Left lung (tissue), 10 donors: ENCODE measurements around the gene PCSK7. TPM values are rescaled to one million over a fixed set of nuclear protein-coding genes. Genes with fewer than 3 reads are reported as not detected.

Experiments
- ATAC-seq: fragments of 200-7000 bp; cut with Tn5 transposase; one replicate; pipeline ENCODE4 v1.9.1; 2020; ENCODE audit warnings: moderate library complexity
- DNase-seq, 4 donors: peaks; one replicate each; pipeline ENCODE4 v3.0.0-alpha.2; 2013 to 2020
- H3K27ac ChIP-seq, 2 donors: fragments of 200-600 bp; sonication (generic) in 1 of 2; one replicate each; pipeline versions ENCODE4 v1.5.0 to v1.8.0; 2020 to 2021
- H3K27me3 ChIP-seq, 2 donors: fragments of 200-600 bp; sonication (generic) in 1 of 2; one replicate each; pipeline versions ENCODE4 v1.5.0 to v1.8.0; 2020 to 2021
- H3K36me3 ChIP-seq, 2 donors: fragments of 200-600 bp; sonication (generic) in 1 of 2; one replicate each; pipeline versions ENCODE4 v1.5.0 to v1.8.0; 2020 to 2021
- H3K4me1 ChIP-seq, 2 donors: fragments of 200-600 bp; one replicate each; pipeline ENCODE4 v1.8.0; 2021
- H3K4me3 ChIP-seq, 2 donors: fragments of 200-600 bp; sonication (generic) in 1 of 2; one replicate each; pipeline versions ENCODE4 v1.5.0 to v1.8.0; 2020 to 2021; ENCODE audit warnings: mild to moderate bottlenecking in 1 of 2
- H3K9me3 ChIP-seq, 2 donors: fragments of 200-600 bp; sonication (generic) in 1 of 2; one replicate each; pipeline versions ENCODE4 v1.5.0 to v1.8.0; 2020 to 2021
- intact Hi-C, 2 donors: fragments of 100-400 bp; cut with DNase I; formaldehyde crosslinking; loops; one replicate each; pipeline versions ENCODE4 v1.11.2 to v1.14.2; 2022
- polyA plus RNA-seq, 6 donors: library from polyadenylated mRNA; unstranded; fragments of 120-200 nt; gene quantifications; one replicate each; pipeline ENCODE4 v1.2.1, GENCODE V29; 2013; ENCODE audit not compliant: insufficient read length in 6 of 6
- total RNA-seq, 2 donors: library from RNA; stranded (reverse); fragmentation: NEBNext Ultra II Directional; extraction: Animal tissue kit (Norgen Biotek cat#: 25700); gene quantifications; one replicate each; pipeline ENCODE4 v1.2.1, GENCODE V29; 2021
- TF ChIP-seq, protein P1 (sequence below), 2 donors: fragments of 200-600 bp; sonication (generic) in 1 of 2; IDR thresholded peaks; one replicate each; pipeline versions ENCODE4 v1.5.0 to v1.8.0; 2021; ENCODE audit warnings: antibody characterized with exemption in 2 of 2
- donor health status: DM: no; HTN: yes; CAD: no.
- donor health status: DM: no; HTN: no; CAD: no.

The PCSK7 gene
- total and polyA plus RNA-seq, 8 donors, result 24.5 to 77.8 (median 30.2) TPM

DNA sequence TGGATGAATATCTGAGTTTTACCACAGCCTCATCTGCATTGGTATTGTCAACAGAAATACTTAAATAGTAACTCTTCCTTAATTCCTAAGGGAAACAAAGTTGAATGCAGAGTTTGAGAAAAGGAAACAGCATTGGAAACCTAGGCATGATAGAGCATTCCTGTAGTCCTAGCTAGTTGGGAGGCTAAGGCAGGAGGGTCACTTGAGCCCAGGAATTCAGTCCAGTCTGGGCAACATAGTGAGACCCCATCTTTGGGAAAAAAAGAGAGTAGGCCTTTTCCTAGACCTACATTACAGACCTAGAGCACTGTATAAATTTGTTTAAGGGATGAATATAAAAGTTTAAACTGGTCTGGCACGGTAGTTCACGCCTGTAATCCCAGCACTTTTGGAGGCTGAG lies 74.4 kb downstream of the PCSK7 start:
- H3K9me3 ChIP-seq, result no peaks in the 10 kb centered on the region
- ATAC-seq, result no peak
- intact Hi-C loops, result no loop called here
- no peak overlapping the region for H3K27ac ChIP-seq
- peaks cover 0 to 80% of the 10 kb centered on the region in 2 donors for H3K36me3 ChIP-seq
- TF ChIP-seq, protein P1, sequence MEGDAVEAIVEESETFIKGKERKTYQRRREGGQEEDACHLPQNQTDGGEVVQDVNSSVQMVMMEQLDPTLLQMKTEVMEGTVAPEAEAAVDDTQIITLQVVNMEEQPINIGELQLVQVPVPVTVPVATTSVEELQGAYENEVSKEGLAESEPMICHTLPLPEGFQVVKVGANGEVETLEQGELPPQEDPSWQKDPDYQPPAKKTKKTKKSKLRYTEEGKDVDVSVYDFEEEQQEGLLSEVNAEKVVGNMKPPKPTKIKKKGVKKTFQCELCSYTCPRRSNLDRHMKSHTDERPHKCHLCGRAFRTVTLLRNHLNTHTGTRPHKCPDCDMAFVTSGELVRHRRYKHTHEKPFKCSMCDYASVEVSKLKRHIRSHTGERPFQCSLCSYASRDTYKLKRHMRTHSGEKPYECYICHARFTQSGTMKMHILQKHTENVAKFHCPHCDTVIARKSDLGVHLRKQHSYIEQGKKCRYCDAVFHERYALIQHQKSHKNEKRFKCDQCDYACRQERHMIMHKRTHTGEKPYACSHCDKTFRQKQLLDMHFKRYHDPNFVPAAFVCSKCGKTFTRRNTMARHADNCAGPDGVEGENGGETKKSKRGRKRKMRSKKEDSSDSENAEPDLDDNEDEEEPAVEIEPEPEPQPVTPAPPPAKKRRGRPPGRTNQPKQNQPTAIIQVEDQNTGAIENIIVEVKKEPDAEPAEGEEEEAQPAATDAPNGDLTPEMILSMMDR (IDR thresholded peaks at IDR 0.05), result no peak
- H3K4me3 ChIP-seq, result no peak overlapping the region
- H3K4me1 ChIP-seq, result peaks cover 0 to 21% of the 10 kb centered on the region in 2 donors
- H3K27me3 ChIP-seq, result no peaks in the 10 kb centered on the region
- DNase-seq, result no peak

DNA sequence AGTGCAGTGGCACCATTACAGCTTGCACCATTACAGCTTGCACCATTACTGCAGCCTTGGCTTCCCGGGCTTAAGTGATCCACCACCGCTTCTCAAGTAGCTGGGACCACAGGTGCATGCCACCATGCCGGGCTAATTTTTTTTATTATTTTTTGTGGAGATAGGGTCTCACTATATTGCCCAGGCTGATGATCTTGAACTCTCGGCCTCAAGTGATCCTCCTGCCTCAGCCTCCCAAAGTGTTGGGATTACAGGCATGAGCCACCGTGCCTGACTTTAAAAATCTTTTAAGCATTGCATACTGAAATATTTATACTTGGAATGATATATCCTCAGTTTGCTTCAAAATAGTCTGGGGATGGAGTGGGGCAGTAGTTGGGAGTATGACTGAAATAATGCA lies 77.4 kb downstream of the PCSK7 start:
- TF ChIP-seq, protein P1 (IDR thresholded peaks at IDR 0.05), result no peak
- no peak overlapping the region for H3K27ac ChIP-seq
- intact Hi-C loops, result no loop called here
- ATAC-seq (no peak), DNase-seq (no peak)
- peaks cover 0 to 73% of the 10 kb centered on the region in 2 donors for H3K36me3 ChIP-seq
- H3K4me3 ChIP-seq, result no peak overlapping the region
- H3K9me3 ChIP-seq, result no peaks in the 10 kb centered on the region
- H3K27me3 ChIP-seq, result no peaks in the 10 kb centered on the region
- peaks cover 0 to 27% of the 10 kb centered on the region in 2 donors for H3K4me1 ChIP-seq

Other genes starting within 250 kb of the PCSK7 start
- gene SIK3, start 133.6 kb downstream of the PCSK7 start, total RNA-seq, result 10 to 100 TPM; 28.0 to 49.6 TPM
- gene SIK3, start 133.6 kb downstream of the PCSK7 start, polyA plus RNA-seq, result 10 to 100 TPM; 31.4 to 40.2 (median 35.9) TPM
- 10 to 100 TPM; 78.1 to 82.3 TPM for gene PAFAH1B2, start 87.8 kb downstream of the PCSK7 start, total RNA-seq
- gene PAFAH1B2, start 87.8 kb downstream of the PCSK7 start, polyA plus RNA-seq, result 10 to 100 TPM; 58.9 to 72.7 (median 66.6) TPM
- gene SIDT2, start 53.3 kb downstream of the PCSK7 start, total RNA-seq, result 100 to 1,000 TPM in 1 of 2 donors, 10 to 100 TPM in 1; 66.1 to 112 TPM
- gene SIDT2, start 53.3 kb downstream of the PCSK7 start, polyA plus RNA-seq, result 10 to 100 TPM; 29.2 to 34.5 (median 32.8) TPM
- gene TAGLN, start 32.7 kb downstream of the PCSK7 start, total RNA-seq, result 100 to 1,000 TPM; 505 to 763 TPM
- 100 to 1,000 TPM; 104 to 262 (median 149) TPM for gene TAGLN, start 32.7 kb downstream of the PCSK7 start, polyA plus RNA-seq
- 10 to 100 TPM; 21.5 to 22.3 TPM for gene RNF214, start 598 bp upstream of the PCSK7 start, total RNA-seq
- 10 to 100 TPM; 29.4 to 37.1 (median 31.5) TPM for gene RNF214, start 598 bp upstream of the PCSK7 start, polyA plus RNA-seq
- 1 to 10 TPM; 6.4 to 9.0 TPM for gene BACE1-AS, start 59.3 kb upstream of the PCSK7 start, total RNA-seq
- 10 to 100 TPM; 21.2 to 24.3 (median 22.5) TPM for gene BACE1-AS, start 59.3 kb upstream of the PCSK7 start, polyA plus RNA-seq
- 10 to 100 TPM; 24.1 to 39.5 TPM for gene BACE1, start 84.2 kb upstream of the PCSK7 start, total RNA-seq
- 10 to 100 TPM; 40.7 to 50.2 (median 48.1) TPM for gene BACE1, start 84.2 kb upstream of the PCSK7 start, polyA plus RNA-seq
- 10 to 100 TPM; 27.4 to 31.0 TPM for gene CEP164, start 95.8 kb upstream of the PCSK7 start, total RNA-seq
- gene CEP164, start 95.8 kb upstream of the PCSK7 start, polyA plus RNA-seq, result 10 to 100 TPM; 31.6 to 43.6 (median 37.4) TPM